SK-N-SH (cell line): ENCODE data around the gene HEBP1. TPM values are rescaled to one million over a fixed set of nuclear protein-coding genes. Genes with fewer than 3 reads are reported as not detected.

Experiments
- CTCF ChIA-PET: fragments of 300-600, 350-600 bp; formaldehyde crosslinking; extraction: SDS; loops from one replicate; lab custom pipeline; 2021; lab: Yijun Ruan, JAX
- POLR2A ChIA-PET: fragments of 350-600 bp; sonication (Branson Sonifier 250); formaldehyde crosslinking; extraction: SDS; loops from one replicate; lab custom pipeline; 2020; ENCODE audit warnings: antibody characterized with exemption, inconsistent platforms; lab: Yijun Ruan, JAX
- DNase-seq: peaks from one replicate; pipeline ENCODE4 v3.0.0; 2012
- H2AFZ ChIP-seq: fragments of 200-600 bp; sonication (generic); 2 replicates; pipeline ENCODE4 v1.8.1; 2016; ENCODE audit warnings: antibody characterized with exemption, mild to moderate bottlenecking, low read depth
- H3F3A ChIP-seq: fragments of 200-600 bp; sonication (generic); replicated peaks from 2 replicates; pipeline ENCODE3; 2016; ENCODE audit warnings: antibody characterized with exemption, mild to moderate bottlenecking; ENCODE audit not compliant: insufficient read depth
- H3K27ac ChIP-seq, 2 experiments: fragments of 200-500 bp in 1 of 2; fragments of 200-600 bp in 1 of 2; sonication (Bioruptor generic) in 1 of 2; sonication (generic), shearing (Covaris generic) in 1 of 2; 2 replicates each; pipeline versions ENCODE4 v1.5.1 to v1.6.1; 2014 to 2016; ENCODE audit warnings: low read depth in 2 of 2, inconsistent platforms in 1 of 2, low read length in 1 of 2, mild to moderate bottlenecking in 1 of 2, mixed read lengths in 1 of 2
- H3K27me3 ChIP-seq: fragments of 200-600 bp; sonication (generic), shearing (Covaris generic); 2 replicates; pipeline ENCODE4 v1.6.1; 2016; ENCODE audit warnings: mixed run types; ENCODE audit not compliant: insufficient read depth
- H3K36me3 ChIP-seq, 2 experiments: fragments of 200-500 bp in 1 of 2; fragments of 200-600 bp in 1 of 2; sonication (Bioruptor generic) in 1 of 2; sonication (generic) in 1 of 2; replicated peaks in 1 of 2; 2 replicates each; pipeline versions ENCODE3 to v1.5.1; 2014 to 2016; ENCODE audit warnings: low read length in 1 of 2, mild to moderate bottlenecking in 1 of 2; ENCODE audit not compliant: insufficient read depth in 2 of 2, control insufficient read depth in 1 of 2
- H3K4me1 ChIP-seq, 2 experiments: fragments of 200-500 bp in 1 of 2; fragments of 200-600 bp in 1 of 2; sonication (Bioruptor generic) in 1 of 2; sonication (generic), shearing (Covaris generic) in 1 of 2; 2 replicates each; pipeline versions ENCODE4 v1.5.1 to v1.6.1; 2014 to 2016; ENCODE audit warnings: low read depth in 1 of 2, low read length in 1 of 2, mixed run types in 1 of 2; ENCODE audit not compliant: insufficient read depth in 2 of 2, control insufficient read depth in 1 of 2
- H3K4me2 ChIP-seq: fragments of 200-600 bp; sonication (generic), shearing (Covaris generic); 2 replicates; pipeline ENCODE4 v1.6.1; 2017; ENCODE audit warnings: mixed run types
- H3K4me3 ChIP-seq, 2 experiments: fragments of 200-500 bp in 1 of 2; fragments of 200-600 bp in 1 of 2; sonication (Bioruptor generic) in 1 of 2; sonication (generic), shearing (Covaris generic) in 1 of 2; 2 replicates each; pipeline versions ENCODE4 v1.5.1 to v1.8.1; 2014 to 2016; ENCODE audit warnings: low read depth in 2 of 2, inconsistent platforms in 1 of 2, low read length in 1 of 2, mild to moderate bottlenecking in 1 of 2, mixed read lengths in 1 of 2, moderate library complexity in 1 of 2
- H3K79me2 ChIP-seq: fragments of 200-600 bp; sonication (generic); 2 replicates; pipeline ENCODE4 v1.8.1; 2017; ENCODE audit warnings: mild to moderate bottlenecking; ENCODE audit not compliant: insufficient read depth
- H3K9ac ChIP-seq: fragments of 200-600 bp; sonication (generic); 2 replicates; pipeline ENCODE4 v1.6.1; 2017; ENCODE audit warnings: mixed run types
- H3K9me2 ChIP-seq: fragments of 200-600 bp; sonication (generic); 2 replicates; pipeline ENCODE4 v1.6.1; 2017; ENCODE audit warnings: mixed run types
- H3K9me3 ChIP-seq: fragments of 200-600 bp; sonication (generic); 2 replicates; pipeline ENCODE4 v1.6.1; 2017; ENCODE audit warnings: mixed run types, mild to moderate bottlenecking, moderate library complexity
- H4K20me1 ChIP-seq: fragments of 200-600 bp; sonication (generic); 2 replicates; pipeline ENCODE4 v1.6.1; 2017; ENCODE audit warnings: mild to moderate bottlenecking, mixed run types; ENCODE audit not compliant: insufficient read depth
- CHD2 ChIP-seq: fragments of 150-350 bp; IDR thresholded peaks from 2 replicates; pipeline ENCODE4 v1.6.1; 2018; ENCODE audit warnings: low read length; ENCODE audit not compliant: partially characterized antibody
- CTCF ChIP-seq: fragments of 200-600 bp; sonication (generic); IDR thresholded peaks from 2 replicates; pipeline ENCODE4 v1.6.1; 2017; ENCODE audit warnings: antibody characterized with exemption, mild to moderate bottlenecking, moderate library complexity
- FOSL2 ChIP-seq: IDR thresholded peaks from 2 replicates; pipeline ENCODE4 v1.4.0; 2012; ENCODE audit warnings: low read depth, mild to moderate bottlenecking, moderate library complexity, borderline replicate concordance
- FOXJ3 ChIP-seq: sonication (generic); formaldehyde crosslinking; IDR thresholded peaks from 2 replicates; pipeline ENCODE4 v1.5.1; 2020; ENCODE audit warnings: mild to moderate bottlenecking, missing genetic modification reagents
- FOXM1 ChIP-seq: IDR thresholded peaks from 2 replicates; pipeline ENCODE4 v1.4.0; 2012; ENCODE audit warnings: low read depth, mild to moderate bottlenecking
- GABPA ChIP-seq: IDR thresholded peaks from 2 replicates; pipeline ENCODE4 v1.4.0; 2012; ENCODE audit warnings: low read depth, mild to moderate bottlenecking
- GATA2 ChIP-seq: sonication (generic); formaldehyde crosslinking; IDR thresholded peaks from 2 replicates; pipeline ENCODE4 v1.5.0; 2020; ENCODE audit warnings: mild to moderate bottlenecking, missing genetic modification reagents
- IRF3 ChIP-seq: fragments of 150-350 bp; IDR thresholded peaks from 2 replicates; pipeline ENCODE4 v1.6.1; 2016; ENCODE audit warnings: mild to moderate bottlenecking, low read depth, low read length
- PBX3 ChIP-seq: IDR thresholded peaks from 2 replicates; pipeline ENCODE4; 2012
- POLR2AphosphoS5 ChIP-seq: IDR thresholded peaks from 2 replicates; pipeline ENCODE4 v1.6.1; 2012; ENCODE audit warnings: low read depth, low read length
- RAD21 ChIP-seq: IDR thresholded peaks from 2 replicates; pipeline ENCODE4 v1.6.1; 2012; ENCODE audit warnings: mild to moderate bottlenecking, low read length
- SIN3A ChIP-seq: IDR thresholded peaks from 2 replicates; pipeline ENCODE4 v1.6.1; 2012; ENCODE audit warnings: low read depth, mild to moderate bottlenecking, low read length, moderate library complexity, borderline replicate concordance
- SMC3 ChIP-seq: IDR thresholded peaks from 2 replicates; pipeline ENCODE4 v1.6.1; 2012; ENCODE audit warnings: low read depth, low read length, improper control_type of control experiment
- TEAD4 ChIP-seq: IDR thresholded peaks from 2 replicates; pipeline ENCODE4 v1.4.0; 2012; ENCODE audit warnings: mild to moderate bottlenecking, borderline replicate concordance; ENCODE audit not compliant: insufficient read depth
- USF2 ChIP-seq: fragments of 150-350 bp; IDR thresholded peaks from 2 replicates; pipeline ENCODE4 v1.6.1; 2017; ENCODE audit warnings: antibody characterized with exemption, low read length, low read depth, borderline replicate concordance
- YY1 ChIP-seq: IDR thresholded peaks from 2 replicates; pipeline ENCODE4 v1.4.0; 2012; ENCODE audit warnings: low read depth, mild to moderate bottlenecking
- WGBS: methylation state at CpG from one replicate; pipeline ENCODE4 v1.1.6; 2017; ENCODE audit warnings: low lambda C conversion rate; 5-methylcytosine and 5-hydroxymethylcytosine counted together
- polyA plus RNA-seq, 3 experiments: library from polyadenylated mRNA; depleted of rRNA; stranded (reverse); fragments of >200 nt; gene quantifications; 2 replicates each; pipeline ENCODE4 v1.2.3, GENCODE V29; 2012

HEBP1 gene
- polyA plus RNA-seq, 1 of the 3 experiments (the other 2 are of a cell fraction): 17.9 TPM

DNA sequence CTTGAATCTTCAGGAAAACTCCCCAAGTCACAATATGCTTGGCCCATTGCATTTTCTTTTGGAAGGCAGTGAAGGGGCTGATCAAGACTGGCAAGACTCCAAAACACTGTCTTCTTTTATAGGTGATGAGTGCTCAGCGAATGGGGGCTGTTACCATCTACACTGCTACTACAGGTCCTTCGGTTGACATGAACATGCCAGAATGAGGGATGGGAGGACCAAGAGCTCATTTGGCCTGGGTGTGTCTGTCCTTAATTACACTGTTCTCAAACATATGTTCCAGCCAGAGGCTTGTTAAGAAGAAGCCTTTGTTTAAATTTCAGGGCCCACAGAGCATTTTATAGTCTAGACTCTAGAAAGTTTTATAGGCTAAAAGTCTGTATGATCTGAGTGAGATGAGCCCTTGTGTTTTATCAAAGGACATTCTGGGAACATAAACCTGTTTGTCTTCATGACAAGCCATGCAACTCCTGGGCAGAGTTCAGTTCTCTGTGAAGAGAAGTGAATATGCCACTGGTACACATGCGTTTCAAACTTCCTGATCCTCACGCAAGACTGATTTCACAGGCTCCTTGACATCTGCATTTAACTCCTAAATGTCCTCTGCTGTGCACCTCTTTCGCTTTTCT, 39.4 kb upstream of the HEBP1 start:
- Histone ChIP-seq H3K36me3 (no peaks in the 10 kb centered on the region), H3K27ac (no peak overlapping the region), H3K27me3 (no peaks in the 10 kb centered on the region), H3K79me2 (no peaks in the 10 kb centered on the region), H3K4me2 (no peak overlapping the region), H2AFZ (no peak overlapping the region), H3K4me3 (no peak overlapping the region), H3F3A (peaks cover 5% of the 10 kb centered on the region), H4K20me1 (no peaks in the 10 kb centered on the region), H3K9me2 (no peaks in the 10 kb centered on the region), H3K9ac (no peak overlapping the region), H3K4me1 (peaks cover 0 to 2% of the 10 kb centered on the region in 2 experiments; a peak in 1 of 4 replicates), H3K9me3 (no peaks in the 10 kb centered on the region)
- no peak for DNase-seq
- 83% methylated on average over 5 of the region's 5 CpGs for WGBS
- ChIA-PET CTCF (interaction anchor here (1.8 kb wide), 1 partner anchor 173 kb away, joined by 6 read pairs; no protein-coding TSS in a partner anchor), POLR2A (interaction anchor here (0.7 kb wide), 1 partner anchor 32 kb away, joined by 3 read pairs; no protein-coding TSS in a partner anchor)
- TF ChIP-seq YY1 (no peak), USF2 (no peak), FOXJ3 (CRISPR knock-in tag) (no peak), RAD21 (no peak), IRF3 (no peak), FOSL2 (no peak), PBX3 (no peak), POLR2AphosphoS5 (no peak), CHD2 (no peak), CTCF (no peak), SMC3 (no peak), FOXM1 (no peak), GATA2 (CRISPR knock-in tag) (no peak), SIN3A (no peak), GABPA (no peak), TEAD4 (no peak)
